HepG2 (cell line): ENCODE measurements around the gene CTNNA3. TPM values are rescaled to one million over a fixed set of nuclear protein-coding genes. Genes with fewer than 3 reads are reported as not detected.

Experiments used
- KLF12 ChIP-seq: sonication (generic); formaldehyde crosslinking; IDR thresholded peaks from 2 replicates; pipeline ENCODE4 v1.4.0; 2020; ENCODE audit warnings: missing genetic modification reagents, borderline replicate concordance
- RARA ChIP-seq: IDR thresholded peaks from 2 replicates; pipeline ENCODE4 v1.6.1; 2016; ENCODE audit warnings: missing genetic modification reagents, missing compliant biosample characterization
- SP4 ChIP-seq: sonication (generic); formaldehyde crosslinking; IDR thresholded peaks from 2 replicates; pipeline ENCODE4 v1.8.1; 2023; ENCODE audit warnings: mild to moderate bottlenecking, missing genetic modification reagents
- TRAFD1 ChIP-seq: sonication (generic); formaldehyde crosslinking; IDR thresholded peaks from 2 replicates; pipeline ENCODE4 v1.5.1; 2020; ENCODE audit warnings: missing genetic modification reagents, mild to moderate bottlenecking, borderline replicate concordance
- XBP1 ChIP-seq: sonication (generic); formaldehyde crosslinking; IDR thresholded peaks from 2 replicates; pipeline ENCODE4 v1.5.0; 2020; ENCODE audit warnings: missing genetic modification reagents
- ZNF275 ChIP-seq: sonication (generic); formaldehyde crosslinking; IDR thresholded peaks from 2 replicates; pipeline ENCODE4 v1.8.0; 2022; ENCODE audit warnings: missing genetic modification reagents, mild to moderate bottlenecking, inconsistent platforms, borderline replicate concordance
- ZNF724P ChIP-seq: sonication (generic); formaldehyde crosslinking; IDR thresholded peaks from 2 replicates; pipeline ENCODE4 v1.8.0; 2022; ENCODE audit warnings: missing genetic modification reagents, borderline replicate concordance
- polyA plus RNA-seq, 8 experiments: library from polyadenylated mRNA; depleted of rRNA in 3 of 8; stranded (reverse) in 7 of 8; unstranded in 1 of 8; fragments of >200 nt; fragmentation: Illumina TruSeq in 4 of 8; extraction: Trizol in 4 of 8; gene quantifications; 2 replicates each; pipeline versions ENCODE4 v1.2.1 to v1.2.3, GENCODE V29; 2011 to 2016; ENCODE audit warnings: low read depth in 4 of 8, missing spikeins in 1 of 8, mixed read lengths in 1 of 8; ENCODE audit not compliant: insufficient read depth in 1 of 8
- total RNA-seq, 5 experiments: library from RNA; depleted of rRNA; stranded (reverse); fragments of >200 nt; fragmentation: Illumina TruSeq; extraction: Trizol; gene quantifications; 2 replicates each; pipeline ENCODE4 v1.2.3, GENCODE V29; 2016; ENCODE audit warnings: low read depth in 1 of 5
- TF ChIP-seq, protein P1 (sequence below): sonication (generic); formaldehyde crosslinking; IDR thresholded peaks from one replicate; pipeline ENCODE4 v1.5.1; 2020; ENCODE audit warnings: mild to moderate bottlenecking, missing genetic modification reagents; ENCODE audit errors: not compliant biosample characterization

Gene CTNNA3
- total and polyA plus RNA-seq, 2 of the 13 experiments (the other 11 are each of a cell fraction or from before 2014, with no cell fraction given) = not detected

DNA sequence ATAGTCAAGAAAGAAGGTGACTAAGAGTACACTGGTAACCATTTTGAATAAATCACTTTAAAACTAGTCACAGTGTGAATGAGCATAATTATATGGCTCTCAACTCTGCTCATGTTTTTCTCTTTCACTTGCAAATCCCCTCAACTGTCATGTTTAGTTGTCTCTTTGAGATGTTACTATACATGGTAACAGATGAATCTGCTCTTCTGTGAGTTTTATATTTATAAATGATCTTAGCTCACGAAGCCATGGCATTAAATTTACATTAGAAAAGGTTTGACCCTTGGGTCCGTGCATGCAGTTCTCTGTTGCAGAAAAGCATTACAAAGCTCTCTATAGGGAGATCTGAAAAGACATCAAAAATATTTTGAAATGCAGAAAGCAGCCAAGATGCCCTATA is 803.1 kb downstream of the CTNNA3 start (continued):
- TF ChIP-seq, protein P1, sequence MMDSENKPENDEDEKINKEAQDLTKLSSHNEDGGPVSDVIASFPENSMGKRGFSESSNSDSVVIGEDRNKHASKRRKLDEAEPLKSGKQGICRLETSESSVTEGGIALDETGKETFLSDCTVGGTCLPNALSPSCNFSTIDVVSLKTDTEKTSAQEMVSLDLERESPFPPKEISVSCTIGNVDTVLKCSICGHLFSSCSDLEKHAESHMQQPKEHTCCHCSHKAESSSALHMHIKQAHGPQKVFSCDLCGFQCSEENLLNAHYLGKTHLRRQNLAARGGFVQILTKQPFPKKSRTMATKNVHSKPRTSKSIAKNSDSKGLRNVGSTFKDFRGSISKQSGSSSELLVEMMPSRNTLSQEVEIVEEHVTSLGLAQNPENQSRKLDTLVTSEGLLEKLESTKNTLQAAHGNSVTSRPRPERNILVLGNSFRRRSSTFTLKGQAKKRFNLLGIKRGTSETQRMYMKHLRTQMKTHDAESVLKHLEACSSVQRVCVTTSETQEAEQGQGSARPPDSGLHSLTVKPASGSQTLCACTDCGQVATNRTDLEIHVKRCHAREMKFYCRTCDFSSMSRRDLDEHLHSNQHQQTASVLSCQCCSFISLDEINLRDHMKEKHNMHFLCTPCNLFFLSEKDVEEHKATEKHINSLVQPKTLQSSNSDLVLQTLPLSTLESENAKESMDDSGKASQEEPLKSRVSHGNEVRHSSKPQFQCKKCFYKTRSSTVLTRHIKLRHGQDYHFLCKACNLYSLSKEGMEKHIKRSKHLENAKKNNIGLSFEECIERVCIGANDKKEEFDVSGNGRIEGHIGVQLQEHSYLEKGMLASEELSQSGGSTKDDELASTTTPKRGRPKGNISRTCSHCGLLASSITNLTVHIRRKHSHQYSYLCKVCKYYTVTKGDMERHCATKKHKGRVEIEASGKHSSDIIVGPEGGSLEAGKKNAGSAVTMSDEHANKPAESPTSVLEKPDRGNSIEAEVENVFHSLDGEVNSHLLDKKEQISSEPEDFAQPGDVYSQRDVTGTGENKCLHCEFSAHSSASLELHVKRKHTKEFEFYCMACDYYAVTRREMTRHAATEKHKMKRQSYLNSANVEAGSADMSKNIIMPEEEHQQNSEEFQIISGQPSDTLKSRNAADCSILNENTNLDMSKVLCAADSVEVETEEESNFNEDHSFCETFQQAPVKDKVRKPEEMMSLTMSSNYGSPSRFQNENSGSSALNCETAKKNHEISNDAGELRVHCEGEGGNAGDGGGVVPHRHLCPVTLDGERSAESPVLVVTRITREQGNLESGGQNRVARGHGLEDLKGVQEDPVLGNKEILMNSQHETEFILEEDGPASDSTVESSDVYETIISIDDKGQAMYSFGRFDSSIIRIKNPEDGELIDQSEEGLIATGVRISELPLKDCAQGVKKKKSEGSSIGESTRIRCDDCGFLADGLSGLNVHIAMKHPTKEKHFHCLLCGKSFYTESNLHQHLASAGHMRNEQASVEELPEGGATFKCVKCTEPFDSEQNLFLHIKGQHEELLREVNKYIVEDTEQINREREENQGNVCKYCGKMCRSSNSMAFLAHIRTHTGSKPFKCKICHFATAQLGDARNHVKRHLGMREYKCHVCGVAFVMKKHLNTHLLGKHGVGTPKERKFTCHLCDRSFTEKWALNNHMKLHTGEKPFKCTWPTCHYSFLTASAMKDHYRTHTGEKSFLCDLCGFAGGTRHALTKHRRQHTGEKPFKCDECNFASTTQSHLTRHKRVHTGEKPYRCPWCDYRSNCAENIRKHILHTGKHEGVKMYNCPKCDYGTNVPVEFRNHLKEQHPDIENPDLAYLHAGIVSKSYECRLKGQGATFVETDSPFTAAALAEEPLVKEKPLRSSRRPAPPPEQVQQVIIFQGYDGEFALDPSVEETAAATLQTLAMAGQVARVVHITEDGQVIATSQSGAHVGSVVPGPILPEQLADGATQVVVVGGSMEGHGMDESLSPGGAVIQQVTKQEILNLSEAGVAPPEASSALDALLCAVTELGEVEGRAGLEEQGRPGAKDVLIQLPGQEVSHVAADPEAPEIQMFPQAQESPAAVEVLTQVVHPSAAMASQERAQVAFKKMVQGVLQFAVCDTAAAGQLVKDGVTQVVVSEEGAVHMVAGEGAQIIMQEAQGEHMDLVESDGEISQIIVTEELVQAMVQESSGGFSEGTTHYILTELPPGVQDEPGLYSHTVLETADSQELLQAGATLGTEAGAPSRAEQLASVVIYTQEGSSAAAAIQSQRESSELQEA = no peak
- TF ChIP-seq TRAFD1 = no peak
- no peak for TF ChIP-seq ZNF724P
- TF ChIP-seq XBP1 (CRISPR knock-in tag) = no peak
- no peak for TF ChIP-seq RARA (CRISPR knock-in tag)
- TF ChIP-seq ZNF275 (CRISPR knock-in tag) = no peak
- no peak for TF ChIP-seq KLF12
- TF ChIP-seq SP4 (CRISPR knock-in tag) = no peak
